Activated CD4-positive, alpha-beta T cell treated with anti-CD3 and anti-CD28 coated beads, Interleukin-2, amount 50 U/mL, for 16 hours (primary cell): ENCODE measurements around the gene TMEM182.

Experiments
- DNase-seq: peaks from one replicate; pipeline ENCODE4 v3.0.0-alpha.2; 2020

TMEM182 gene

DNA sequence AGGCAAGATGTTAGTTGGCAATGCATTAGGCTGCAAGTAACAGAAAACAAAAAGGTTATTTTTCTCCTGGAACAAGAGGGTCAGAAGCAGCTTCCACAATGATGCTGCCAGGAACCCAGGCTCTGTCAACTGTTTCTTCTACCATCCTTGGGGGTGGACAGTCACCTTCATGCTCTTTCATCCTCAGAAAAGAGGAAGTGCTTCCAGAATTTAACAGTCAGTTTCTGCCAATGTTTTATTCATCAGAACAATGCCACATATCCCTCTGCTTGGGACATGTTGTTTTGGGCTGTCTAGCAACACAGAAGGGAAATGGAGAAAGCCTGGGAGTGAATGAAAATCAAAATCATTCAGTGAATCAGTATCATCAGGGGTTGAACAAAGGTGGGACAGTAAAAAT lies 7.1 kb downstream of the TMEM182 start:
- DNase-seq, result no peak

DNA sequence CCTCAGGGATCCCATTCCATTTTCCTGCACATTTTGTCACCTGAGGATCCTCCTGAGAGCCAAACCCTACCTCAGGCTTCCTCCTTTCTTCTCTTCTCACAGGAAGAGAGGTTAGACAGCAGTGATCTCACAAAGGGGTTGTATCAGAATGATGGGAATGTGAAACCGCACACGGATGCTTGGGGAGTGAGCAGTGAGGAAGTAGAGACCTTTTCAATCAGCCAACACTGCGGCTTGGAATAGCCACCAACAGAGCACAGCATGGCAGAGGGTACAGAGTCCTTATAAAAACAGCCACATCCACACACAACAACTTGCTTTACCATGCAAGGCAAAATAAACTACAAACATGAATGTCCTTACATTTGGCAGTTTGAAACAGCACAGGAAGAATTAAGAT lies 8.7 kb downstream of the TMEM182 start:
- DNase-seq, result no peak

DNA sequence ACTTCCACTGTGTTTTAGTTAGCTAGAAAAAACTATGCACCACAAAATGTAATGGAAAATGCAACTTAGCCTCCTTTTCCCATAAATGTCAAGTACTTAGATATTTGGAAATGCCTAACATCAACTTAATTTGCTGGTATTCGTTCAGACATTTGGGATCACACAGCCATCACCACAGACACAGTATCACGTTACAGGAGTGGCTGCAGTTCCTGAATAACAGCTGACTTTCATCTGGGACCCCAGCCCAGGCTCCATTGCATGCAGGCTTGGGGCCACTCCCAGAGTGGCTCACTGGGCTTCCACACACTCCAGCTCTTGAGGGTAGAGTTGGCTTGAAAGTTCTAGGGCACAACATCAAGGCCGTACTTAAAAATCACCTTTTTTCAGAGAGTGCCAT lies 9.3 kb downstream of the TMEM182 start:
- DNase-seq, result no peak

DNA sequence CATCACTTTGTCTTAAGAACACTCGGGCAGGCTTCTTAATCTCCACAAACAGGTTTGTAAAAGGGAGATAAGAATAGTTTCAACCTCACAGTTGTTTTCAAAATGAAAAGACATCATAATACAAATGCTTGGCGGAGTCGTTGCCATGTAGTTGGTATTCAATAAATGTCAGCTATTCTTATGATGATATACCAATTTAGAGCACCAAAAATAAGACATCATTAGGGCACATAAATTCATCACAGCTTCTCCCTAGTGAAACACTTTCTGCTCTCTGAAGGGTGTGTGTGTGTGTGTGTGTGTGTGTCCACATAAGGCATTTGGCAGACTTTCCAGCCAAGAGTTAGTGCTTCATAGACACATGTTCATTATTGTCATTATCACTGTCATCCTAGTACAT lies 10.8 kb downstream of the TMEM182 start:
- no peak for DNase-seq

DNA sequence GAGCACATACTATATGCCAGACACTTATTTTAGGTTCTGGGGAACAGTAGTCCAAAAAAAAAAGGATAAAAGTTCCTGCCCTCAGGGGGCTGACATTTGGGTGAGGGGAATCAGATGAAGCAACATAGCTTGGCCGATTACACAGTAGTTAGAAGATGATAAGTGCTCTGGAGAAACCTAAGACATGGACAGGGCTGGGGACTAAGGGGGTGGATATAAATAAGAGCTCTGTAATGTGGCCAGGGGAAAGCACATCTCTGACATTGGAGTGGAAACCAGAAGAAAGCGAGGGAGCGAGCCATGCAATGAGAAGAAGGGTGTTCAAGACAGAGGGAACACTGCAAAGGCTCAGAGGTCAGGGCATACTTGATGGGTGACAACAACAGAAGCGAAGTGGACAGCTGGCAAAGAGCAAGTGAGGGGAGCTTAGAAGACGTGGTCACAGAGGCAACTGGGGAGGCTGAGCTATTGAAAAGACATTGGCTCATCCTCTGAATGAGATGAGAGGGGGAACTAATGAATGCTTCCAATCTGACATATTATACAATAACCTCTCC lies 11.4 kb downstream of the TMEM182 start:
- DNase-seq, result no peak

DNA sequence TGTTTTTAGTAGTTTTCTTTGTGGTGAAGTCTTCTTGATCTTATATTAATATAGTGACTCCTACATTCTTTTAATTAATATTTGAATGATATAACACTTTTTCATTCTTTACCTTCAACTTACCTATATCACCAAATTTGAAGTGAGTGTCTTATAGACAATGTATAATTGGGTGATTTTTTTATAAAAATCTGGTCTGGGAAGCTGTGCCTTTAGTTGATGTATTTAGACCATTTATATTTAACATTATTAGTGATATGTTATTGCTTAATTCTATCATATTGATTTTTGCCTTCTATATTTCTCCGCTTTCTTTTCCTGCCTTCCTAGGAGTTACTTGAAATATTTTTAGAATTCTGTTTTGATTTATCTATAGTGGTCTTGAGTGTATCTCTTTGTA lies 16.4 kb downstream of the TMEM182 start:
- no peak for DNase-seq

DNA sequence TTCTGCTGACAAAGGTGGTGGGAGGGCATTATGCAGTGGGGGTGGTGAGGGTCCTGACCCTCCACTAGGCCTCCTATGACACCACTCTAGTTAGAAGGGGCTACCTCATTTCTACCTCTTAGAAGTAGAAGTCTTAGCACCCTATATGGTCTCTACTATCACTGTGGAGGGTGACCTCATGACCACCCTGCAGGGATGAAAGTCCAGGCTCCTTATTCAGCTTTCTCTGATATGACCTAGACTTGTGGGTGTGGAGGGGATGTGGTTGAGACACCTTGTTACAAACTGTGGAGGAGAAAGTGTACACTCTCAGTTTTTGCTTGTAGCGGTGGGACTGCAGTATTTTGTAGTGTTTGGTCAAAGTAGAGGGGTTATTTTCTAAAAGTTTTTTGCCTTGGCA lies 18.6 kb downstream of the TMEM182 start:
- DNase-seq, result no peak

DNA sequence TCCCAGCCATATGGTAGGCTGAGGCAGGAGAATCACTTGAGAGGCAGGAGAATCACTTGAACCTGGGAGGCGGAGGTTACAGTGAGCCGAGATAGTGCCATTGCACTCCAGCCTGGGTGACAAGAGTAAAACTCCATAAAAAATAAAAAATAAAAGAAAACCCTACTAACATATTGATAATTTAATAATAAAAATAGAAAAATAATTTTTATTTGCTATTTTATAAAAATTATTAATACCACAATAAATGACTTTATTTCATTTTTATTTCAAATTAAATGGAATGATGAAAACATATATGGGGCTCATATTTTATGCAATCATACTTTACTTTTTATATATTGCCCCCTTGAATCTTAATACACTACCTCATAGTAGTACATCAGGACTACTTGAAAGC lies 20.4 kb downstream of the TMEM182 start:
- DNase-seq, result no peak

DNA sequence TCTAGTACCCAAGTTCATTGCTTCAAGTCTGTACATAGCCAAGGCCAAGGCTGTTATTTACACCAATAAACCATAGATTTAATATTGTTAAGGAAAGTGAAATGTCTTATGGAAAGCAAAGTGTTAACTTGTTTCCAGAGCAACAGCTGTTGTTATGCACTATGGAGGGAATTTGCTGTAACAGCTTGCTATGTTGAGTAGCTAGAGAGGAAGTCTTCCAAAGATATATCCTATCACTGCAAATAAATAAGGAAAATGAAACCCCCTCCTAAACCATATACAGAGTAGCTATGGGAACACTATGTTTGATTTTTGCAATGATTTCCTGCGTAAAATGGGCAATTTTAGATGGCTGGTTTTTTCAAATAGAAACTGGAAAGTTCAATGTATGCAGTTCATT lies 21.1 kb downstream of the TMEM182 start:
- DNase-seq, result no peak

DNA sequence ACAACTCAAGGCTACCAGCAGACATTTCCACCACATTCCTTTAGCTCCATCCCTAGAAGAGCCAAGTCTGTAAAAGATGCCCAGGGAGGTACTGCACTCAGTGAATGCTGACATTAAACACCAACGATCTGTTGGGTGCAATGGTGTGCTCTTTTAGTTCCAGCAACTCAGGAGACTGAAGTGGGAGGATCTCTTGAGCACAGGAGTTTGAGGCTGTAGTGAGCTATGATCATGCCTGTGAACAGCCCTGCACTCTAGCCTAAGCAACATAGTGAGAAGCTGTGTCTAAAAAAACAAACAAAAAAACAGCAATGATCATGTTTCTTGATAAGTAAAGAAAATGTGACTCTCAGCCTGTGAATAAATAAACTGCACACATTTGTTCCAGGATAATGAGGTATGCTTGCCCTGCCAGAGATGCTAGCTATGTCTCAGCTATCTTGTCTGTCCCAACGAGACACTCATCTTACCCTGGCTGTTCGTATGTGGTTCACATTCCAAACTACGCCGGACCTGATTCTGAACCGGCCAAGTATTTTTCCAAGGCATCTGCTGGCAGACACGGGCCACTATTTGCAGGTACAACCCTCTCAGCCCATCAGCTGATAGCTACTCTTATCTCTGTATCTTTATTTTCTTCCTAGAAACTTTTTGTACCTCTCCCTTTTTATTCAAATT lies 21.8 kb downstream of the TMEM182 start:
- DNase-seq, result no peak

DNA sequence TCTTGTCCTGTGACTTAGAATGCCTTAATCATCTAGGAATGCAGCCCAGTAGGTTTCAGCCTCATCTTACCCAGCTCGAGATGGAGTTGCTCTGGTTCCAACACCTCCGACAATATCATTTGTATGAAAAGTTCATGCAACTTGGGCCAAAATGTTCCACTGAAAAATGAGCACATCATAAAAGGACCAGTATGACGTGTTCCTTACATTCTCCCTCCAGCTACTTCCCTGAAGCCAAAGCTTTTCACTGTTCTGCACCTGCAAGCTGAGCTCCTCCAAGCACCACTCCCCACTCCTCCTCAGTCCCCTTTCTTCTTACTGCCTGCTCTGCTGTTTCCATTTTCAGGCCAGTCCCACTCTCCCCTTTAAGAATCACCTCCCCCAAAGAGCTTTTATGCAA lies 23.1 kb downstream of the TMEM182 start:
- no peak for DNase-seq

DNA sequence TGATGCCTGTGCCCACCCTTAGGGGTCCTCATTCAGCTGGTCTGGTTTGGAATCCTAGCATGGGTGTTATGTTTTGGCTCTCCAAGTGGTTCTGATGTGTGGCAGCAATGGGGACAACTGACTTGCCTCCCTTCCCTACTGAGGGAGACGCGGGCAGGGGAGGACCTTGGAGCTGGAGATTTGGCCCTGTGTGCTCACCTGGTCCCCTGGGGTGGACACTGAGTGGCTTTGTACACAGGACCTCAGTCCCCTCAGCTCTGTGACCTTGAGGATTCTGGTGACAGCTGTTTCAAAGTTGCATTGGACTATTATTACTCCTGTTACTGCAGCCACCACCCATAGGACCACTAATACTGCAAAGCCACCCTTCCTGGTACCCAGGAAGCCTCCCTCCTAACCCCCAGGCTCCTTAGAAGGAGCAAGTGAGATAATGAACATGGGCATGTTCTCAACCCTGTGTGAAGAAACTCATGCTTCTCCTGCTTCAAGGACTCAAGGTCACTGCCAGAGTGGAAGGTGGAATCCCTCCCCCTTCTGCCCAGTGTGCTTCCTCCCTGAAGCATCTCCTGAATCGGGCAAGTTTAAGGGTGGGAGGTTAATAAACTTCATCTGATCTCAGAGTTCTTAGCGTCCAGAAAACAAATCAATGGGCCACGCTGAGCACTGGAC lies 26.5 kb downstream of the TMEM182 start:
- no peak for DNase-seq

DNA sequence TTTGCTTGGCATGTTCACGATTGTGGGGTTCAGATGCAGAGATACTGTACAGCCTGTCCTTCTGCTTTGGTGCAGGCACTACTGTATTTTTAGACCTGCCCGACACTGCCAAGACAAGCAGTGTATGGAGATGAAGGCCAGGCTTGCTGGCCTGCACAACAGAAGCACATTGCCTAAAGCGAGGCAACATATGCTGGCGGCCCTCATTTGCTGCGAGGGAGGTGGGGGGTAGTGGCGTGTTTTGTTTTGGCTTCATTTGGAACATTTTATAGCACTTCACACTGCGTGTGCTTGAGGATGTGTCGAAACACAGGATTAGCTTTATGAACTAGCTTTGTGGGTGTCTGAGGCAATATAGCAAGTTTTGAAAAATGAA lies 27.0 kb downstream of the TMEM182 start:
- no peak for DNase-seq

DNA sequence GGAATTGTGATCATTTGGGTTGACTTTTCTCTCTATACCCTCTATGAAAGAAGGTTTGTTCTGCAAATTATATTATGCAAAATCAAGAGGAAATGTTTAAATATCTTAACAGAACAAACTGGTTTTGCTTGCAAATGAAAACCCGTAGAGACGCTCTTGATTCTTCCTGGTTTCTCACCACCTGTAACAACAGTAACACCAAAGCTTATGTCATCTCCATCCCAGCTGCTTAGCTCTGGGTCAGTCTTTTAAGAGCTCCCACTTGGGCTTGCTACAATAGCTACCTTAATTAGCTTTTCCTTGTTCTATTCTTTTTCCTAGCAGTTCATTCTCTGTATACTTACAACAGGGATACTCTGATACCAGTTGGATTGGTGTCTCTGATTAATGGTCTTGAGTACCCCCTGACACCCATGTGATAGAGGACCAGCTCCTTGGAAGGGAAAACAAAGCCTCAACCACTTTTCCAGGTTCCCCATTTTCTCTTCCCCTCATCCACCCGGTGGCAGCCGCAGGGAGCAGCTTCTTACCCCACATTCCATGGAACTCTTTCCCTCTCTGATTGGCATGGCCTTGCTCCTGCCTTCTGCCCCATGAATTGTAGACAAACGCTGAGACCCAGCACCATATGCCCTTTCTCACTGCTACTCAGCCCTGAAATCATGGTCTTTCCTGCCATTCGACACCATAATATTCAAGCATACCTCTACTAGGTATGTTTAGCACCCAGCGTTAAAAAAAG lies 27.7 kb downstream of the TMEM182 start:
- no peak for DNase-seq

DNA sequence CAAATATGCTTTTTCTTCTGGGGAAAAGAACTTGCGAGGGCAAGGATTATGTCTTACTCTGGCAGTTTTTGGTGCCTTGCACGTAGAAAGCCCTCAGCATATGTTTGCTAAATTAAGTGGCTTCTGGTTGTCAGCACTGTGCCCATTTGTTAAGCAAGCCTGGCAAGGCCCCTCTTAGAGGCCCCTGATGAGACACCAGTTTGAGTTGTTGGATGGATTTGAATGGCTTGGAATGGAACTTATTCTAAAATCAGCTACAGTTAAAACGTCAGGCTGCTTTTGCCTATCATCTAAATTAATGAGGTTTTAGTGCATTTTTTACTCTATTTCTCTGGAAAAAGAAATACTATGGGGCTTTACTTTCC lies 28.2 kb downstream of the TMEM182 start:
- no peak for DNase-seq

DNA sequence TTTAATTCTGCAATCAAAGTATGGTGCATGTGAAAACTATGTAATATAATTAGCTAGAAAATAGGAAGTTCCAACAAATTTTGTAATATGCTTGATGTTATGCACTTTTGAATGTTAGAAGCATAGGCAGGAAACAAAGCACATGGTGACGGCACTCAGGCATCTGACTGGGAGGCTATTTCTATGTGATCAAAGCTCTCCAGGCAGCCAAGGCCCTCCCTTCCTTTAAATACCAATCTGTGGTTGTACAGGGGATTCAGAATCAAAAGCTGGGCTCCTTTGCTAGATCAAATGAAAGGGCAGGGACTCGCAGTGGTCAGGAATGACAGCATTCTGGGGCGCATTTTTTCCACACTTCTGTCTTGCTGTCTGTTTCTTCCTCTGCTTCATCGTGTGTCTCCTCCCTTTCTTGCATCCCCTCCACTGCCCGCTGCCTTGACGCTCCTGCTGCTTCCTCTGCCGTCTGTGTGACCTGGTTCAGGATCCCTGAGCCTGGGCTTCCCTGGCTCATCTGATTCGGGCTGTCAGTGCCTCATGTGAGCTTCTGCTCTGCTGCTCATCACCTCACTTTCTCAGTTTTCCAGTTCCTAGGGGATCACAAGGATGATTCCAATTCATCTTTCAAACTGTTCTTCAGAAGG lies 30.9 kb downstream of the TMEM182 start:
- no peak for DNase-seq

DNA sequence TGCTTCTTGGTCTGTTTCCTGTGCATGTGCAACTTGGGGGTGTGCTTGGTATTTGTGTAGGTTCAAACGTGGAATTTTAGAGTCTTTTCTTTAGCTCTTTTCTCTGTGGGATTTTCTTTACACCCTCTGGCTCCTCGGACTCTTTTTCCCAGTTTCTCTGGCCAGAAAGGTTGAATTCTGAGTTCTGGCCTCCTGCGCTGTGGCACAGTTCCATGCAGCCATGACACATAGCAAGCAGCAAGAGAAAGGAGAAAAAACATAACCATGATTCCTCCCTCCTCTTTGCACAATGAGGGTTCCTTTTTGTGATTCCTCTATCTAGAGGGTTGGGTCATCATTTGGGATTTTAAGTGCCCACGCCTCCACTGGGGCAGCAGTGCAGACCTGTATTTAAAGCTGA lies 33.8 kb downstream of the TMEM182 start:
- DNase-seq, result no peak

DNA sequence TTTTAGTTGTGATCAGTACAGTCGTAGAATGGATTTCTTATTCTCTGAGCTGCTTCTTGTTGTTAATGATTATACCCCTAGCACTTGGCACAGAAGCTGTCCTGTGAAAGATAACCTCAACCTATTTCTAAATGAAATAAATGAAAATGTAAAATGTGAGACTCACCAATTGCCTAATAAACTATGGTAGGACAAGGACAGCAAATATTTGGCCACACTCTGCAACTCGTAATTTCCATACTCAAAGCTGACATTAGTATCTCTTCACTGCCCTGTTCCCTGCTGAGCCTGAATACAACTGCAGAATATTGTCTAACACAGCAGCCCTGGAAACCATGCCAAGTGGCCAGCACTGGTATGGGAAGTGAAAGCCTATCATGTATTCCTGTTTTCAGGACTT lies 34.5 kb downstream of the TMEM182 start:
- no peak for DNase-seq

DNA sequence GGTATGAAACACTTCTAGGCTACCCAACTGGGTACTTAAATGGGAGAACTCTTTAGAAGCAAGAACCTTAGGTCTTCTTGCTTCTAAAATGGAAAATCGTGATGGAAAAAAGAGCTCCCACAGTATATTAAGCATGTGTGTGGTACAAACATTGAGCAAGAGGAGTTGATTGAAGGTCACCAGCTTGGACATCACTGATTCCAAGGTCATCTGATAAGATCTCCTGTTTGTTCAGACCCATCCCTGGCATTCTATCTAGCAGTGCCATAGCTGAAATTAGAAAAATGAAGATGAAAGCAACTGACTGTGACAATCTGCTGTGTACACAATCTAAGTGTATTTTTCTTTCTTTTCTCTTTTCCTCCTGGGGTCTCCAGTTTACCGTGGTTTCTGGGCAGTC lies 35.7 kb downstream of the TMEM182 start:
- no peak for DNase-seq

DNA sequence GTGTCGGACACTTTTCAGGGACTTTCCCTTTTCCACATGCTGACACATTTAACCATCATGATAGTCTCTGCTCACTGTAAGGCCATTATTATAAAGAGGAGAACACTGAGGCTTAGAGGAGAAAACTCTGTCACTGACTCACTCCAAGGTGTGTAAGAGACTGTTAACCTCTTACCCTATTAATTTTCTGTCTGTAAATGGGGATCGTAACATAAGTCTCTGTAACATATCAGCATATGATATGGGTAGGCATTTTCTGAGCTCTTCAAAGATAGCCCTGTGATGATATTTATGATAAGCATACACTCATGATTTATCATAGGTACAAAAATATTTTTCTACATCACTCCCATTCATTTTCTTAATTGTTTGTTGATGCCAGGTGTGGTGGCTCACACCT lies 36.4 kb downstream of the TMEM182 start:
- no peak for DNase-seq

DNA sequence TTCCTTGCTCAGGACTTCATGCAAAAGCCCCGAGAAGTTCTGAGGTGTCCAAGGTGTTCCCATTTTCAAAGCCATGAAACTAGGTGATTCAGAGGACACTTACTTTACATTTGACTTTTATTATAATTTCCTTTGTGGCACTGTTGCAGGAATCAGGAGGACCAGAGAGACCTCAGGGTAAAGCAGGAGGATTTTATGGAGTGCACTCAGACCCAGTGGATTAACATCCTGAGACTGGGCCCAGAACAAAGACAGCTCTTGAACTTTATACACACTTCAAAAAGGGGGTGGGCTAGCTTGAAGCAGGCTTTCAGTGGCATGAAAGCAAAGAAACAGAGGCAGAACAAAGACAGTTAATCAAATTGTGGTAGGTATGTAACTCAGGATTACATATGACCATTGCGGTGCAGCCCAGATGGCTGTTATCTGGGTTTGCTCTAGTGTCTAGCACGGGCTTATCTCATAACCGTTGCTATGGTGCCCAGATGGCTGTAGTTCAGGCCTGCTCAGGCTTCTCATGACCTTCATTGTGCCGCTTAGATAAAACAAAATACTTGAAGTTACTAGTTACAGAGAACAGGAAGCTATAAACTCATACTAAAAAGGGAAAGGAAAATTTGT lies 39.4 kb downstream of the TMEM182 start:
- DNase-seq, result no peak

DNA sequence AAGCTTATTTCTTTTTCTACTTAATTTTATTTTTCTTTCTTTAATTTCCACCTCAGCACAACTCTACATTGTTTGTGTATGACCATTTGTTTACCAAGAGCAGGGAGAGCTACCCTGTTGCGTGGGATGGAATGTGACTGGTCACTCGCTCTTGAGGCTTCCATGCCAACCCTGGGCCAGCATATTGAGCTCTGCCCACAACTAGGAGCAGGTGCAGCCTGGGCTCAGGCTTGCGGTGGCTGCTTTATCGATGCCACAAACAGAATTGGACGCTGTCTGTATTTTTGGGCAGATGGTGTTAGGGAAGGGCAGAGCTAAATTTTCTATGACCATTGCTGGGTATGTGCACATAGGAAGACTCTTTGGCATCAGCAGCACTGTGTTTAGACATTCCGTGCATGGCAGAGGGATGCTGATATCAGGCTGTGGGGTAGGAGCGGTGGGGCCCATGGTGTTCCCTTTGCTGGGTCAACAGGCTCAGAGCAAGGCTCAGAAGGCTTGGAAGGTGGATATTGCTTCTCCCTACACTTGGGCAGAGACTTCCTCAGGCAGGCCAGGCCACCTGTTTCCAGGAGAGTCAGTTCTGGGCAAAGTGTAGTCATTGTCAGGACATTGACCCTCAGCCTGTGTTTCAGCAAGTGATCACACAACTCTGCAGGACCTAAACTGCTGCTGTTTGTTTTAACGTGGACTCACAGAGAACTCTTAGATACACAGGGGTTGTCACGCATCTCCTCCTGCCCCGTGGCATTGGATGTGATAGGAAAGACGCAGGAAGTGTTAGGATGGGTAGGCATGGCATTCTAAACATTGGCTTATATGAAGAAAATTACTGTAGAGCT lies 40.2 kb downstream of the TMEM182 start:
- no peak for DNase-seq
